Heart right ventricle (tissue), 16 donors: Measurements from ENCODE around the gene RBCK1. TPM values are rescaled to one million over a fixed set of nuclear protein-coding genes. Genes with fewer than 3 reads are reported as not detected.

ENCODE experiments used
- ATAC-seq, 8 donors: fragments of 200-7000 bp; cut with Tn5 transposase; one replicate each; pipeline ENCODE4 v1.9.1; 2020; ENCODE audit warnings: mild to moderate bottlenecking in 8 of 8, moderate library complexity in 8 of 8, moderate number of reproducible peaks in 1 of 8
- DNase-seq, 2 donors: peaks; one replicate each; pipeline ENCODE4 v3.0.0-alpha.2; 2020
- H3K27ac ChIP-seq, 10 donors: fragments of 200-600 bp; sonication (generic) in 2 of 10; one replicate each; pipeline versions ENCODE4 v1.5.0 to v1.8.0; 2020 to 2022; ENCODE audit warnings: mild to moderate bottlenecking in 3 of 10
- H3K27me3 ChIP-seq, 7 donors: fragments of 200-600 bp; one replicate each; pipeline ENCODE4 v1.8.0; 2021 to 2022; ENCODE audit warnings: mild to moderate bottlenecking in 2 of 7
- H3K36me3 ChIP-seq, 9 donors: fragments of 200-600 bp; sonication (generic) in 1 of 9; one replicate each; pipeline versions ENCODE4 v1.5.0 to v1.8.0; 2020 to 2022; ENCODE audit warnings: mild to moderate bottlenecking in 2 of 9
- H3K4me1 ChIP-seq, 9 donors: fragments of 200-600 bp; sonication (generic) in 1 of 9; one replicate each; pipeline versions ENCODE4 v1.5.0 to v1.8.0; 2020 to 2022; ENCODE audit warnings: mild to moderate bottlenecking in 4 of 9
- H3K4me3 ChIP-seq, 10 donors: fragments of 200-600 bp; sonication (generic) in 2 of 10; one replicate each; pipeline versions ENCODE4 v1.5.0 to v1.8.0; 2020 to 2022; ENCODE audit warnings: mild to moderate bottlenecking in 7 of 10, moderate library complexity in 2 of 10
- H3K9me3 ChIP-seq, 11 donors: fragments of 200-600 bp in 10 of 11; sonication (generic) in 2 of 11; one replicate each; pipeline versions ENCODE4 v1.5.0 to v1.8.0; 2013 to 2022; ENCODE audit warnings: mild to moderate bottlenecking in 2 of 11, control low read depth in 1 of 11, moderate library complexity in 1 of 11
- CTCF ChIP-seq, 9 donors: fragments of 200-600 bp; sonication (generic) in 2 of 9; IDR thresholded peaks; one replicate each; pipeline versions ENCODE4 v1.5.0 to v1.8.0; 2021 to 2022; ENCODE audit warnings: antibody characterized with exemption in 9 of 9, mild to moderate bottlenecking in 5 of 9, moderate library complexity in 1 of 9
- WGBS, 2 donors: extraction: QIAGEN DNeasy Blood & Tissue Kit; methylation state at CpG; one replicate each; pipeline ENCODE4 v1.1.7; 2013; ENCODE audit warnings: inconsistent platforms in 1 of 2; 5-methylcytosine and 5-hydroxymethylcytosine counted together
- intact Hi-C, 10 donors: fragments of 100-400 bp; cut with DNase I; formaldehyde crosslinking; loops; one replicate each; pipeline versions ENCODE4 v1.11.1 to v1.14.2; 2022
- polyA plus RNA-seq, 2 donors: library from polyadenylated mRNA; stranded (reverse); fragments of 200-250 nt; gene quantifications; one replicate each; pipeline ENCODE4 v1.2.3, GENCODE V29; 2013
- total RNA-seq, 10 donors: library from RNA; stranded (reverse); fragmentation: NEBNext Ultra II Directional in 3 of 10; extraction: Animal tissue kit (Norgen Biotek cat#: 25700) in 3 of 10; gene quantifications; one replicate each; pipeline versions ENCODE4 v1.2.1 to v1.2.4, GENCODE V29; 2021 to 2023
- donor health status: Arrhythmogenic right ventricular cardiomyopathy.
- donor health status: ischemic (EF 13 %, LVEDD 7.1; RV severe dilation, severe dysfunction).
- donor health status: healthy with polysubstance abuse.
- donor health status: DM: no; HTN: yes; CAD: no.
- donor health status: DM: no; HTN: no; CAD: no.
- donor health status: ischemic (EF 25% LVEDD 6.9; RV normal size, moderate dysfunction).
- donor health status: ischemic (EF 25% LVEDD 5.7; RV mildly dilated, moderate dysfunction).
- donor health status: healthy.
- donor health status: DM: yes; HTN: yes; CAD: no.
- donor health status: Ischemic cardiomyopathy.
- donor health status: ischemic (EF 35%, LVEDD 5.7; RV mildly dilated, moderate dysfunction).
- donor health status: nonischemic (EF 11% LVEDD 7.7; RV severe dilation, severe dysfunction).
- donor health status: DM: yes; HTN: yes; CAD: no.
- donor health status: PGD.
- donor health status: ischemic (EF 29% LVEDD 5.4; RV normal size, mild dysfunction).
- donor health status: nonischemic (EF 23%, LVEDD 6.1; RV moderate dilation, normal function).

RBCK1 gene
- total and polyA plus RNA-seq, 12 donors: 32.0 to 86.8 (median 44.0) TPM

DNA sequence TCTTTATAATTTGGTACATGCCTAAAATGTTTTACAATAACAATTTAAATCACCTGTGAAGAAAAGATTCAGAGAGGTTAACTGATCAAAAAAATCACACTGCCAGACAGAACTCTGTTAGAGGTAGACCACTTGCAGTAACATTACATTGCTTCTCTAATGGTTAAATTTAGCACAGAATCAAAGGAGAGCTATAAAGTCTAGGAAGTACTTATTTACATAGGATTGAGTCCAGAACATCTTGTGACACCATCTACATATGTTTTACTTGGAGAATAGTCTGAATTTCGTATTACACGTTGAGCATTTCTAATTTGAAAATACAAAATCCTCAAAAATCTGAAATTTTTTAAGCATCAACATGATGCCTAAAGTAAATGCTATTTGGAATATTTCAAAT, 71.4 kb downstream of the RBCK1 start:
- Histone ChIP-seq H3K4me1 (peaks cover 0 to 25% (median 8%) of the 10 kb centered on the region in 9 donors), H3K36me3 (peaks cover 0 to 67% (median 26%) of the 10 kb centered on the region in 9 donors), H3K27me3 (no peaks in the 10 kb centered on the region), H3K4me3 (no peak overlapping the region), H3K9me3 (no peaks in the 10 kb centered on the region), H3K27ac (no peak overlapping the region)
- intact Hi-C loops: loop anchor here (1.0 to 10.0 kb wide), 8 partner anchors 72 to 255 kb away; partner anchors contain the start of gene RBCK1 (in 3 of the 10)
- WGBS, 2 donors: 68 to 80% methylated on average over 2 of the region's 2 CpGs
- DNase-seq (no peak), ATAC-seq (no peak)
- no peak for TF ChIP-seq CTCF (IDR thresholded peaks at IDR 0.05)

- Histone ChIP-seq H3K27me3 (no peaks in the 10 kb centered on the region), H3K27ac (no peak overlapping the region), H3K9me3 (no peaks in the 10 kb centered on the region), H3K36me3 (peaks cover 0 to 72% (median 27%) of the 10 kb centered on the region in 9 donors), H3K4me1 (peaks cover 0 to 26% (median 8%) of the 10 kb centered on the region in 9 donors), H3K4me3 (no peak overlapping the region)
- ATAC-seq: no peak
- TF ChIP-seq CTCF (IDR thresholded peaks at IDR 0.05): no peak
- DNase-seq: no peak
- WGBS, 2 donors: 55 to 72% methylated on average over 3 of the region's 3 CpGs
- intact Hi-C loops: loop anchor here in 1 of 10 donors (10.0 kb wide), 1 partner anchor 55 kb away; no protein-coding TSS in a partner anchor
These were observed 71.9 kb downstream of the RBCK1 start for GRCh38 chr20:480044-480443.

DNA sequence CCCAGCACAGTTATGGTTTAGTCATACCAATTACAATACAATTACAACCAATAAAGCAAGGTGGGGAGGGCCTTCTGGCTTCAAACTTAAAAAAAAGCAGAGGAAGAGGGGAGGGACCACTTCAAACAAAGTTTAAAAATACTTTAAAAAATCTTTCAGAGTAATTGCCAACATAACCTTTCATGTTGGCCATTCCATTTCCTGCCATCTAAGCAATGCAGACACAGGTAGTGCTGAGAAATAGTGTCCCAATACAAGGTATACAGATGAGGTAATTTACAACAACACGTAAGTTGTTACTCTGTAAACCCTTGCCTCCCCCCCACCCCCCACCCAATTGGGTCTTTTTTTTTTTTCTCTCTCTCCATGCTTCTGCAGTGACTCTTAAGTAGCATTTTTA, 73.1 kb downstream of the RBCK1 start:
- no peak for DNase-seq
- no peak for ATAC-seq
- Histone ChIP-seq H3K27me3 (no peaks in the 10 kb centered on the region), H3K9me3 (no peaks in the 10 kb centered on the region), H3K4me3 (no peak overlapping the region), H3K4me1 (peaks cover 0 to 26% (median 8%) of the 10 kb centered on the region in 9 donors), H3K36me3 (peaks cover 0 to 79% (median 37%) of the 10 kb centered on the region in 9 donors), H3K27ac (no peak overlapping the region)
- TF ChIP-seq CTCF (IDR thresholded peaks at IDR 0.05): no peak
- 72 to 77% methylated on average over 1 of the region's 1 CpG for WGBS, 2 donors
- intact Hi-C loops: loop anchor here in 1 of 10 donors (10.0 kb wide), 1 partner anchor 56 kb away; no protein-coding TSS in a partner anchor

Other genes with a start within 250 kb of the RBCK1 start
- not detected for gene DEFB128, start 218.6 kb upstream of the RBCK1 start, total RNA-seq
- not detected for gene DEFB128, start 218.6 kb upstream of the RBCK1 start, polyA plus RNA-seq
- gene DEFB129, start 181.0 kb upstream of the RBCK1 start, total RNA-seq: not detected
- not detected for gene DEFB129, start 181.0 kb upstream of the RBCK1 start, polyA plus RNA-seq
- gene DEFB132, start 150.6 kb upstream of the RBCK1 start, total RNA-seq: under 1 TPM in 2 of 10 donors, not detected in 8; 0.12 to 0.30 TPM
- not detected for gene DEFB132, start 150.6 kb upstream of the RBCK1 start, polyA plus RNA-seq
- 1 to 10 TPM; 3.1 to 5.5 (median 4.5) TPM for gene C20orf96, start 117.5 kb upstream of the RBCK1 start, total RNA-seq
- 1 to 10 TPM; 3.5 to 4.1 TPM for gene C20orf96, start 117.5 kb upstream of the RBCK1 start, polyA plus RNA-seq
- 10 to 100 TPM in 7 of 10 donors, 1 to 10 TPM in 3; 8.2 to 12.8 (median 10.7) TPM for gene ZCCHC3, start 110.7 kb upstream of the RBCK1 start, total RNA-seq
- 10 to 100 TPM in 1 of 2 donors, 1 to 10 TPM in 1; 7.7 to 10.8 TPM for gene ZCCHC3, start 110.7 kb upstream of the RBCK1 start, polyA plus RNA-seq
- 10 to 100 TPM in 6 of 10 donors, 1 to 10 TPM in 4; 7.2 to 16.5 (median 10.9) TPM for gene SOX12, start 82.7 kb upstream of the RBCK1 start, total RNA-seq
- 1 to 10 TPM; 4.5 to 5.2 TPM for gene SOX12, start 82.7 kb upstream of the RBCK1 start, polyA plus RNA-seq
- 10 to 100 TPM; 12.1 to 32.3 (median 19.1) TPM for gene NRSN2, start 61.2 kb upstream of the RBCK1 start, total RNA-seq
- 10 to 100 TPM; 31.1 to 53.9 TPM for gene NRSN2, start 61.2 kb upstream of the RBCK1 start, polyA plus RNA-seq
- gene TRIB3, start 27.5 kb upstream of the RBCK1 start, total RNA-seq: 1 to 10 TPM in 7 of 10 donors, under 1 TPM in 3; 0.33 to 4.3 (median 1.1) TPM
- 10 to 100 TPM in 1 of 2 donors, 1 to 10 TPM in 1; 1.4 to 10.6 TPM for gene TRIB3, start 27.5 kb upstream of the RBCK1 start, polyA plus RNA-seq
- 10 to 100 TPM; 20.3 to 28.2 (median 23.5) TPM for gene TBC1D20, start 54.2 kb downstream of the RBCK1 start, total RNA-seq
- gene TBC1D20, start 54.2 kb downstream of the RBCK1 start, polyA plus RNA-seq: 10 to 100 TPM; 12.9 to 16.7 TPM
- gene CSNK2A1, start 135.5 kb downstream of the RBCK1 start, total RNA-seq: 100 to 1,000 TPM; 111 to 137 (median 129) TPM
- 10 to 100 TPM; 21.4 to 38.2 TPM for gene CSNK2A1, start 135.5 kb downstream of the RBCK1 start, polyA plus RNA-seq
- 10 to 100 TPM in 3 of 10 donors, 1 to 10 TPM in 7; 4.6 to 20.5 (median 7.9) TPM for gene TCF15, start 202.0 kb downstream of the RBCK1 start, total RNA-seq
- 10 to 100 TPM; 12.8 to 41.0 TPM for gene TCF15, start 202.0 kb downstream of the RBCK1 start, polyA plus RNA-seq
- 10 to 100 TPM; 21.4 to 42.0 (median 30.9) TPM for gene SRXN1, start 244.9 kb downstream of the RBCK1 start, total RNA-seq
- 10 to 100 TPM; 11.9 to 32.8 TPM for gene SRXN1, start 244.9 kb downstream of the RBCK1 start, polyA plus RNA-seq